G401 (cell line): Measurements from ENCODE around the gene MAVS. TPM values are rescaled to one million over a fixed set of nuclear protein-coding genes. Genes with fewer than 3 reads are reported as not detected.
A peak's percentile ranks its signal among the peaks of the same experiment; 100 is the strongest.
"Not testable (repeated sequence)": the region's sequence is repeated elsewhere in the genome, so short reads cannot be mapped to it uniquely, and the experiment has no call there.

Experiments
- DNase-seq: peaks from one replicate; pipeline ENCODE4 v3.0.0-alpha.2; 2015; ENCODE audit warnings: low spot score
- in situ Hi-C: cut with HindIII; loops from 2 replicates; pipeline ENCODE4 v1.10.0; 2016; ENCODE audit warnings: low sequenced_read_pairs, mixed read lengths
- total RNA-seq: library from RNA; depleted of rRNA; stranded (reverse); fragments of >200 nt; shearing (Covaris generic); gene quantifications from 2 replicates; pipeline ENCODE4 v1.2.3, GENCODE V29; 2014

Gene MAVS
- total RNA-seq, 1 experiment from 2014 or later: 16.3 TPM

- in situ Hi-C loops: no loop called here
- no peak for DNase-seq
Observed at GRCh38 chr20:3874194-3874844, 27.7 kb downstream of the MAVS start.

GRCh38 chr20:3875378-3875974 lies 28.8 kb downstream of the MAVS start:
- DNase-seq: no peak
- in situ Hi-C loops: no loop called here

GRCh38 chr20:3876000-3876399 lies 29.4 kb downstream of the MAVS start:
- DNase-seq: no peak
- in situ Hi-C loops: no loop called here

GRCh38 chr20:3876676-3877075 lies 30.0 kb downstream of the MAVS start:
- DNase-seq: no peak
- in situ Hi-C loops: no loop called here

- DNase-seq, in situ Hi-C loops: not testable (repeated sequence)
Observed at GRCh38 chr20:3878921-3879274, 32.3 kb downstream of the MAVS start.

- DNase-seq: no peak
- in situ Hi-C loops: no loop called here
Observed at GRCh38 chr20:3885715-3886114, 39.1 kb downstream of the MAVS start.

- in situ Hi-C loops: no loop called here
- no peak for DNase-seq
Observed at GRCh38 chr20:3887876-3888620, 41.4 kb downstream of the MAVS start.

- in situ Hi-C loops: no loop called here
- peak; percentile 99 for DNase-seq
Observed at GRCh38 chr20:3888622-3889488, 42.2 kb downstream of the MAVS start, which contains the start of gene PANK2. Gene PANK2 (plus strand): TSS chr20:3889387.

GRCh38 chr20:3889489-3890397 lies 43.1 kb downstream of the MAVS start:
- peak; percentile 46 for DNase-seq
- in situ Hi-C loops: no loop called here

- no peak for DNase-seq
- in situ Hi-C loops: no loop called here
Observed at GRCh38 chr20:3890398-3890751, 43.7 kb downstream of the MAVS start.

- in situ Hi-C loops: no loop called here
- DNase-seq: no peak
Observed at GRCh38 chr20:3890999-3891929, 44.6 kb downstream of the MAVS start.

GRCh38 chr20:3894796-3895195 lies 48.2 kb downstream of the MAVS start:
- in situ Hi-C loops: no loop called here
- DNase-seq: no peak

- in situ Hi-C loops: no loop called here
- DNase-seq: no peak
Observed at GRCh38 chr20:3896302-3896701, 49.7 kb downstream of the MAVS start.

GRCh38 chr20:3896853-3897583 lies 50.4 kb downstream of the MAVS start:
- no peak for DNase-seq
- in situ Hi-C loops: no loop called here

GRCh38 chr20:3898181-3898580 lies 51.5 kb downstream of the MAVS start:
- in situ Hi-C loops, DNase-seq: not testable (repeated sequence)

- DNase-seq: no peak
- in situ Hi-C loops: no loop called here
Observed at GRCh38 chr20:3898639-3899038, 52.0 kb downstream of the MAVS start.

GRCh38 chr20:3900187-3900604 lies 53.6 kb downstream of the MAVS start:
- no peak for DNase-seq
- in situ Hi-C loops: no loop called here
